Activated CD8-positive, alpha-beta memory T cell treated with anti-CD3 and anti-CD28 coated beads for 1 hour (primary cell): ENCODE data around the gene TFEB.

Experiments
- DNase-seq, 2 donors: peaks; one replicate each; pipeline ENCODE4 v3.0.0-alpha.2; 2020; ENCODE audit warnings: low read depth in 1 of 2; ENCODE audit errors: extremely low read depth in 1 of 2

Gene TFEB

DNA sequence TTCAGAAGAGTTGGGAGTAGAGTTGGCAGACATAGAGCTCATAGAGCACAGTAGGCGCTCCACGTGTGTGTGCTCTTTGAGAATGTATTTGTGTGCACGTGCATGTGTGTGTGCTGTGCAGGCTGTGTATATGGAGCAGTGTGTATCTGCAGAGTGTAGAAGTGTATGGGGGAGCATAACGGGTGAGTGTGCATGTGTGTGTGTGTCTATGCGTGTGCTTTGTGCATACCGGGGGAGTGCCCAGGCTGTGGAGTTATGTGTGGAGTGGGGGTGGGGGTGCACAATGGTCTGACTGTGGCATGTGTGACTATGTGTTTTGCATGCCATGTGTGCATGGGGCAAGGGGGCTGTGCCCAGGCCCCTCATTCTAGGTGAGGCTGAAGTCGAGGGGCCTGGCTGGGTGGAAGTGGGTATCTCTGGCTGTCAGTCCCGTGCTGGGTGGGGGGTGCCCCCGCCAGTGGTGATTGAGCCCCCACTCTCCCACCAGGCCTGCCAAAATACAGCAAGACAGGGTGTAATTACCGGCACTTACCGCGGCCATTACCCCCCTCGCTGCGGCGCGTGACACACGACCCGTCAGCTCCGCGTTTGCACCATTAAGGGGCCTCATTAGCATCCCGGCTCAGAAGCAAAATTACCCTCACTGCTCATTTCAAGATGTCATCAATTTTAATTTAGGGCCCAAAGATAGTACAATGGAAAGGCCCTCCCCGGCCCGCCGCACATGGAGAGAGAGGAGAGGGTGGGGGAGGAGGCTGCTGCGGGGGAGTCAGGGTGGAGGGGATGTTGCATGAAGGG is 58.1 kb downstream of the TFEB start:
- DNase-seq = no peak

DNA sequence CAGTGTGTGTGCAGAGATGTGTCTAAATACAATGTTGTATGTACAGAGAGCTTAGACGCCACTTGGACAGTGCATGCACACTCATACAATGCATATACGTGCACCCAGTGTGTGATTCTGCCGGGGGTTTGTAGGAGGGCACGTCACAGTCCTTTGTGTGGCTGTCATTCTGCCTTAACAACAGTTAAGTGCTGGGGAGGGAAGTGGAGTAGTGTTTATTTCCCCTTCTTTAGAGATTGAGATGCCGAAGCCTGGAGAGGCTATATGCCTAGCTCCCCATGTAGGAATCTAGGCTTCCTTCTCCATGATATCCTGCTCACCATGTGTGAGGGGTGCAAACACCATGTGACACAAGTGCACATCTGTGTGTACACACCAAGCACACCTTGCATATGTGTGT is 59.0 kb downstream of the TFEB start:
- no peak for DNase-seq

DNA sequence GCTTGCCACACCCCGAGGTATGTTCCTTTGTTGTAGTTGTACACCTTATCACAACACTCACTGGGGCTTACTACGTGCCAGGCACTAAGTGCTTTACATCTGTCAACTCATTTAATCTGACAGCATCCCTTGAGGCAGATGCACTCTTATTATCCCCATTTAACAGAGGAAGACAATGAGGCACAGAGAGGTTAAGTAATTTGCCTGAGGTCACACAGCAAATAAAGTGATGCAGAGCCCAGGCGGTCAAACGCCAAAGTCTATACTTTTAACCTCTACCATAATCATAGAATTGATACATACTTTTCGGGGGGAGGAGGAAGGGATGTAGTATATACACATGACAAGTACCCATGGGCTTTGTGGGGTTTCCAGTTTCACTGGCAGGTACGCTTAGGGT is 59.4 kb downstream of the TFEB start:
- no peak for DNase-seq

DNA sequence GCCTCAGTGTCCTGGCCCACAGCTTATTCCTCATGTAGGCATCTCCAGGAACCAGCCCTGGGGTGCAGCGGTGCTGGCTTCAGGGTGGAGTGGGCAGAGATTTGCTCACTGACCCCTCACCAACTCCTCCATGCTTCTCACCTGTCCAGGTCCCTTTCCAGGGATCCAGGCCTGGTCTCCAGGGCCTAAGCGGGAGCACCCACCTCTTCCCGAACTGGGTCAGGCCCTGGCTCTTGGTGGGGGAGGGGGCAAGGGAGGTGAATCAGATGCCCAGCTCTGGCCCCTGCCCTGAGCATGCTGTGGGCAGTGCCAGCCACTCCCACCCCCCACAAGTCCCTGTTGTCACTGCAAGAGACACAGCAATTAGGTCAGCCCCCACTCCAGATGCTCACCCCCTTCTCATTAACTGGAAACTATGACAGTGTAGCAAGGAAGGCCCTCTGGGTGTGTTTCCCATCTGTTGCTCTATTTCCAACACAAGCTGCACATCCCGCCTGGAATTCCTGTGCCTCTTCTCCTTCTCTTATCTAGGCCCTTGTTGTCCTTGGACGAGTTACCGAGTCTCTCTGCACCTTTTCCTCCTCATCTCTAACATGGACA is 60.1 kb downstream of the TFEB start:
- no peak for DNase-seq

DNA sequence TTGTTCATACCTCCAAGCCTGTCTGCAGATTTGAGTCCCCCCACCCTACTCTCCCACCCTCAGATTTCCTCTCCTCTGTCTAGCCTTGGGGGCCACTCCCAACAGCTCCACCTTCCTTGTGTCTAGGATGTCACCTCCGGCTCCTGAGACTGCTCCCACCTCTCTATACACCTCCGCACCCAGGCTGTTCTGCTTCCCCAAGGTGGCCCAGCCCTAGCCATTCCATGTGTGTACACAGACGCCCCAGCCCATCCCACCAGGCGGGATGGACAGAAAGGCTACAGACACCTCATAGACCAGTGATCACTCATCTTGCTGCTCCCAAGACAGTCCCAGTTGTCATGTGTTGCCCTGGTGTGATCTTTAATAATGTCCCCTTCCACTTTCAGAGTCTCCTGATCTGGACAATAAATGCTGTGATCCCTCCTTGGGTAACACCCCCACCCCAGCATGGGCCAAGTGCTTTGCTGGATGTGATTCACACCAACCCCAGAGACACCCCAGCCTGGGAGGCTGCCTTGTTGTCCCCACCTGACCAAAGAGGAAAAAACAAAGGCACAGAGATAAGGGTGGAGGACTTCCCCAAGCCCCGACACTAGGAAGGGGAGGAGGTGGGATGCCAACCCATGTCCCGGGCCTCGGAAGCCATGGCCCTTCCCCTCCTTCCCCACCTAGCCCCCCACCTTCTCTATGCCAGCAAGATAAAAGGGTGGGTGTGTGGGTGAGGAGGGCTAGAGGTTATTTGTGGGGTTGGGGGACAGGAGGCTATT is 61.0 kb downstream of the TFEB start:
- DNase-seq = no peak

DNA sequence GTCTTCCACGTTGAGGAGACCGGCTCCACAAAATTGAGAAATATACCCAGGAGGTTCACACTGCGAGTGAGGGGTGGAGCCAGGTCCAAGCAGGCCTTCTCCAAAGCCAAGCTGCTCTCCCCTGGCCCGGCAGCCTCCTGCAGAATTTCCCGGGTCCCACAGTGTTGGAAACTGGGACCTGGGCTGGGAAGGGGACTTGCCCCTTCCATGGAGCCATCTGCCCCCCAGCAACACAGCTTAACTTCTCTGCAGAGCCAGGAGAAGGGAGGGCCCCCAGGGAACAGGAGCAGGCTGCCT is 61.8 kb downstream of the TFEB start:
- DNase-seq = no peak

DNA sequence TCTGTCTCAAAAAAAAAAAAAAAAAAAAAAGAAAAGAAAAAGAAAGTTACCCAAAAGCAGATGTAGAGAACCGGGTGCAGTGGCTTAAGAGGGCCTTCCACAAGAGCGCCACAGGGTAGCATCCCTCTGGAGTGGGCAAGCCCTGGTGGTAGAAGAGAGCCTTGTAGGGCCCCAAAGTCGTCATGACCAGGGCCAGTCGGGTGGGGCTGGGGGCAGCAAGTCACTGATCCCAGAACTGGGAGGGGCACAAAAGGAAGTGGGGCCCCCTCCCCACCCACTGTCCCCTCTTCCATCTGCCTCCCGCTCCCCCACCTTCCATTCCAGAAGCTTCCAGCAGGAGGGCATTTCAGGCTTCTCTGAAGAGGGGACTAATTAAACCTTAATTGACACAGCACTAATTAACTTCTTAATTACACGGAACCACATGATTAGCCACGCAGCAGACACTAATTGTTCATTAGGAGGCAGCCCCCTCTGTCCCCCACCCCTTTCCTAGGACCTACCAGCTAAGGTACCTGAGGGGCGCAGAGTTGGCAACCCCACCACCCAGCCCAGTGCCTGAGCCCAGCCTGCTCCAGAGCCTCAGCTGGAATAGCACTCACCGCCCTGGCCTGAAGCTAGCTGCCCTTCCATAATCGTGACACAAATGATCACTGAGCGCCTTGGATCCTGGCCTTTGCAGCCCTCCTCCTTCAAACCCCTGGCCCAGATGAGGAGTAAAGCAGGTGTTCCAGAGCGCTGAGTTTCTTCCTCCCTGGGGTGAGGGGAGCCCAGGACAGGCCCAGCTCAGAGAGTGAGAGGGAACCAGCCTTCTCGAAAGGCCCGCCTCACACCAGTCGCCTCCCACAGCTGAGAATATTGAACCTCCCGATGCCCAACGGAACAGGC is 62.3 kb downstream of the TFEB start:
- no peak for DNase-seq

DNA sequence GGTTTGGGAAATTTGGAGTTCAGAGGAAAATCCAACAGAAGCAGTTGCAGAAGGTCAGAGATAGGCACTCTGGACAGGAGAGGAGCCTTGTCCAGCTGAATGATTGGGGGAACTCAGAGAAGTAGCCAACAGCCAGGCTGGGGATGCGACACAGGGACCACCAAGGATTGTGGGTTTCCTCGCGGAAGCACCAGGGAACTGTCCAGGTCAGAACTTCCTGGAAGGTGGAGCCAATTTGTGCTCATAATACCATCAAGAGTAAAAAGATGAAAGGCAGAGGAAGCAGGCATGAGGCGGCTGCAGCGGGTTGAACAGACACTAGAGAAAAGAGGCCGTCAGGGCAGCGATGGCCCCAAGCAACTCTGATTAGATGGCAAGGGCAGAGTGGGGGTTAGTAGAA is 63.4 kb downstream of the TFEB start:
- no peak for DNase-seq

DNA sequence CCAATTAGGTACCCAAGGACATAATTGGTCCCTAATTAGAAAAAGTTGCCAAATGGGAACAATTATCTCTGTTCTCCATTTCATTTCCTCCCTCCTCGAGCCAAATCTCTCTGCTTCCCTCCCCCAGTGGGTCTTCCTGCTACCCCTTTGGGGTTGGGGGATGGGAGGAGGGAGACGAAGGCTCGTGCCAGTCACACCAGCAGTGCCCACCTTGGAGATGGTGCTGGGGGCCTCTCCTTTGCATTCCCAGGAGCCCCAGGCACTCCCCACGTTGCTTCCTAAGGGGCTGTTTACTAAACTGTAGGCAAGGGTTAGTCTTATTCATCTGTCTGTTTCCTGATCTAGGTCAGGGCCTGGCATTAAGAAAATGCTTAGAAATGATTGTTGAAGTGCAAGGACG is 64.0 kb downstream of the TFEB start:
- no peak for DNase-seq

DNA sequence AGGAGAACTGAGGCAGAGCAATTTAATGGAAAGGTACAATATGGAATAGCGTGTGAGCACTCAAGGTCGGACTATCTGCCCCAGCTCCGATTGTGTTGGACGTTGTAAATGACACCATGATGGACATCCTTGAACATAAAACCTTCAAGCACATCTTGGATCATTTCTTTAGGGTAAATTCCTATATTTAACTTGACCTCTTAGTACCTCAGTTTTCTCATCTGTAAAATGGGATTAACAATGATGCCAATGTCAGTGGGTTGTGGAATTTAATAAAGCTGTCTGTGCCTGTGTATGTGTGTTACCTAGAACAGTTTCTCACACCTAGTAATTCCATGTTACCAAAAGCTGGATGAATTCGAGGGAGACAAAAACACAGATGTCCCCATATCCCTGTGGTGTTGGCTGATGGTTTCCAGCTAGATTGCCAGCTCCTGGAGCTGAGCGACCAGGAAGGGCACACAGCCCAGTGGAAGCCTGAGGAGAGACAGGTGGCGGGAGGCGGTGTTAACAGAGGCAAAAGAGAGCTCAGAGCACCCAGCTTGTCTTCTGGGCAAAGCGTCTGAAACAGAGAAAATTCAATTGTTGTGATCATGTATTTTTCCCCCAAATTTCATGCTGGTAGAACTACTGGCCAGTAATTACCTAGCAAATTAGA is 64.6 kb downstream of the TFEB start:
- DNase-seq = no peak

DNA sequence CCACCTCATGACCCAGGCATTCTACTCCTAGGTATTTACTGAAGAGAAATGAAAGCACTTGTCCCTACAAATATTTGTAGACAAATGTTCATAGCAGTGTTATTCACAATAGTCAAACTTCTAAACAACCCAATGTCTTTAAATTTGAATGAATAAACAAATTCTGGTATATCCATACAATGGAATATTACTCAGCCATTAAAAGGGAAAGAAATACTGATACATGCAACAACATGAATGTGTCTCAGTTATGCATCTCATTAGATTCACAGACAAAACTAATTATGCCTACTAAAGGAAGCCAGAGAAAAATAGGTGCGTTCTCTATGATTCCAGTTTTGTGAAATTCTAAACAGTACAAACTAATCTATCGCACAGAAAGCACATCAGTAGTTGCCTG is 66.4 kb downstream of the TFEB start:
- DNase-seq = no peak

DNA sequence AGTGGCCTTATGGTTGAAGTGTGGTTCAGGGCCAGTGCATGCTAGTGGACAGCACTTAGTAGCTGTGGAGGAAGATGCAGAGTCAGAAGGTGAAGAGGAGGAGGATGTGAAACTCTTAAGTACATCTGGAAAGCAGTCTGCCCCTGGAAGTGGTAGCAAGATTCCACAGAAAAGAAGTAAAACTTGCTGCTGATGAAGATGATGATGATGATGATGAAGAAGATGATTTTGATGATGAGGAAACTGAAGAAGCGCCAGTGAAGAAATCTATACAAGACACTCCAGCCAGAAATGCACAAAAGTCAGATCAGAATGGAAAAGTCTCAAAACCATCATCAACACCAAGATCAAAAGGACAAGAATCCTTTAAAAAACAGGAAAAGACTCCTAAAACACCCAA is 68.2 kb downstream of the TFEB start:
- DNase-seq = no peak

DNA sequence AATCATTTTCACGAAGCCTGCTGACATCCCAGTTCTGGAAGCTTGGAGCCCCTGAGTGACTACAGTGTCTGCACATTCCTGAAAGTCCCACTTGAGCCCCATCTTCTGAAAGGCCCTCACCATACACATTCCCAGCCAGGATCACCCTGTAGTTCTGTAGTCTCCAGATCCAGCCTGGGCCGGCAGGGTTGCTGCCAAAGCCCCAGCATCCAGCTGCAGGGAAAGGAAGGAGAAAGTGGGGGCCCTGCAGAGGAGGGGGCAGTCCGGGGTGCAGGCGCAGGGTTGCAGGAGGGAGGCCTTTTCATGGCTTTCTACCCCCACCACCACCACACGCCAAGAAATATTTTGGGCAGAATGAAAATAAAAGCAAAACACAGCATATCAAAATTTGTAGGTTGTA is 71.1 kb downstream of the TFEB start:
- DNase-seq = no peak

DNA sequence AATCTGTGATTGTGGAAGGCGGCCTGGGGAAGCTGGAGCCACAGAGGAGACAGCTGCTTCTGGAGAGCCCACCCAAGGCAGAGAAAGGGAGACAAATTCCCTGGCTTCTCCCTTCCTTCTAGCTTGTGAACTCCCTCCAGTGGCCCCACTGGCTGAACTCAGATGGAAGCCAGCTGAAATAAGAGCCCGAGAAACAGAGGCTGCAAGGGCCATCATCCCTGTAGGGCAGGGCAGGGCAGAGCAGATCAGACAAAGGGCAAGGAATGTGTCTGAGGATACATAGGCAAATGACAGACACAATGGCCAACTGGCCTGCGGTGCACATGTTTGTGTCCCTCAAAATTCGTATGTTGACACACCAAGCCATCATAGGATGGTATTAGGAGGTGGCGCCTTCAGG is 71.8 kb downstream of the TFEB start:
- DNase-seq = no peak

DNA sequence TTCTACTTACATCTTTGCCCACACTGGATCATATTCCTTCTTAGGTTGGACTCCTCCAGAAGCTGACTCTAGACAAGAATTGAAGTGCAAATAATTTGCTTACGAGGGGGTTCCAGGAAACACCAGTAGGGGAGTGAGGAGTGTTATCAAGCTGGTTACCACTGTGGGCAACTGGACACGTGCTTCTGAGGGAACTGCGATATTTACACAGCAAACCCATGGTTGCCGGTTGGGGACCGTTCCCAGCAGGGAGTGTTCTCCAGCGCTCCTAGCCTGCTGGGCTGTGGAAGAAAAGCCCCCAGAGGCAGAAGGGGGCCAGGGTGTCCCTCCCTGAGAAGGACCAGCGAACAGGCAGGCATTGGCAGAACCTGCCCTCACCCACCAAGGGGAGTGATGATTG is 75.5 kb downstream of the TFEB start:
- DNase-seq = no peak

DNA sequence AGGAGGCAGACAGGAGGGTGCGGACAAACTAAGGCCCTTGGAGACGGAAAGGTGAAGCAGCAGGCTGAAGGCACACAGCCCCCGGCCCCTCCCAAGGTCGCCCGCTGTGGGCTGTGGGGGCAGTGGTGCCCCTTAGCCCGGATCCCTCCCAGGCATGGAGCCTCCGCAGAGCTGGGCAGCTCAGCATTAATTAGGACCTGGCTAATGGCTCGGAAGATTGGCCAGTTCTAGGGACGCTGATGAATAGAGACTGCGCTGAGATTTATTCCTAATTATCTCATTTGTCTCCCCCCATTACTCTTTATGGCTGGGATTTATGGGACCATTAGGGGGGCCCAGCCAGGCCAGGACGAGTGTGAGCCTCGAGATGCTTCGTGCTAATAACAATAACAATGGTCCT is 76.8 kb downstream of the TFEB start:
- no peak for DNase-seq

DNA sequence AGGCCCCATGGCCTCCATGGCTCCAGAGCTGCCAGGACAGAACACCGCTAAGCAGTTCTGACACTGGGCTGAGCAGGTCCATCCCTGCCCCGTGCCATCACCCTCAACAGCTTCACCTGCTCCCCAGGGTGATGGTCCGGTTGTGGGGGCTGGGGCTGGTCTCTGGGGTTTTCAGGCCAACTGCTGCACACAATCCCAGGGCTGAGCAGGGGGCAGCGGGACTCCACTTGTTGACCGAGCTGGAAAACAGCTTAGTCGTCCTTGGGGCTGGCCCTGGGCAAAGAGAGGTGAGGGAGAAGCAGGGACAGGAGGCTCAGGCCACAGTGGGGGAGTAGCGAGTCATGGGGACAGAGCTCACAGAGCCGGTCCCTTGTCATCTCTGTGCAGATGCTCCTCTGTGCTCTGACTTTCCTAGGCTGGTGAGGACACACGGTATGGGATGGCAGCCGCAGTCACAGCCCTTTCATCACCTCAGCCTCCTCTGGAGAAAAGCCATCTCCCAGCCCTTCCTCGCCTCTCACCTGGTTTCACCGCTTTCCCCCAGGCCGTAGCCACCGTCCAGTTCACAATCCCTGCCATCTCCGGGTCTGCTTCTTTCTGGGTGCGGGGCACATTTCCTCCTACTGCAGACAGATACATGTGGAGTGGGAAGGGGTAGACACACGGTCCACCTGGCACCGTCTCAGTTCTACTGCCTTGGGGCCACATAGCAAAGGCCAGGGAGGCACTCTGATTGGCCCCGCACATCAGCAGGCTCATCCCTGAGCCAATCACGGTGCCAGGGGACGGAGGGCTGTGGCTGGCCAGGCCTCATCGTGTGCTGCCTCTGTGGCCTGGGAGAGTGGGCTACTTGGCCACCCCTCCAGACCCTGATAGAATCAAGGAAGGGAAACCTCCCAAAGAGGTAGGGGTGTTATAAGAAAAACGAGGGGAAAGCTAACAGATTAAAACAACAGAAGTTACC is 78.0 kb downstream of the TFEB start:
- no peak for DNase-seq

DNA sequence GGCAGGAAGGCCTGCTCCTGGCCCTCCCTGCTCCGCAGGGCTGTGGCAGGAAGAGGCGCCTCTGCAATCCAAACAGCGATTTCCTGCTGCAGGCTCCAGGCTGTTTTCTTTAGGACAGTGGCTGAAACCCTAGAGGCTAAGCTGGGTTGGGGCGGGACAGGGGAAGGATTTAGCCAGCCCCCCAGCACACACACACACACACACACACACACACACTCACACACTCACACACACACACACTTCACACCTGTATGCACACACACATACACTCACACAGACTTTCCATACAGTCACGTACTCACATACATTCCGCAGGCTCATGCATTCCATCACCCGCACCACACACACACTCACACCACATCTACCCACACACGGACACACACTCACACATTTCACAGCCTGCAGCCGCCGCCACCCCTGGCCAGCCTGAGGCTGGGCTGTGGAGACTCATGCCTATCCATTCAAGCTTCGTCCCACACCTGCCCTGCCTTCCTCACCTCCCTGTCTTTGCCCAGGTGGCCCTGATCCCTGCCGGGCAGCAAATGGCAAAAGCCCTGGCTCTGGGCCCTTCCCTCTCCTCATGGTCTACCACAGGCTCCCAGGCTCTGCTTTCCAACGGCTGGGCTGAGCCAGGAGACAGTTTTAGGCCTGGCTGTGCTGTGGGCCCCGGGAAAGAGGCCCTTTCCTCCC is 79.3 kb downstream of the TFEB start:
- no peak for DNase-seq

DNA sequence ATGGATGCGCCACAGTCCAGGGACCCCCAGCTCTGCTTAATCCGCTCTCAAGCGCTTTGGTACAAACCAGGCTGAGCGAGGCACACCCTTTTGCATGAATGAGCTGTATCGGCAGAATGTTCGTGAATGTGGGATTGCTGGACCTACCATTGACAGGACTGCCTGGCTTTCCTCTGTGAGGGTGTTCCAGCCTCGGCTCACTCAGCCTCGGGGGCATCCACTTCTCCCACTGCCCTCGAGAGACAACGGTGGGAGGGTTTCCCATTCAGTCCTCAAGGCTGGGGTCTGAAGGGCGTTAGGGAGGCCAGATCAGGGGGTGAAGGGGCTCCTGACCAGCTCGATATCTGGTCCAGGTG is 79.8 kb downstream of the TFEB start:
- no peak for DNase-seq
